ENCODE results near the gene FAM221A. TPM values are rescaled to one million over a fixed set of nuclear protein-coding genes. Genes with fewer than 3 reads are reported as not detected.

Gene FAM221A
- 4.7 TPM for total RNA-seq

- Histone ChIP-seq H3K36me3 (no peaks in the 10 kb centered on the region), H3K27me3 (no peaks in the 10 kb centered on the region), H3K4me3 (peak within 1 kb of the TSS; percentile 56 to 69), H3K4me1 (peaks cover 8% of the 10 kb centered on the region), H3K9me3 (no peaks in the 10 kb centered on the region), H3K27ac (peak within 1 kb of the TSS; percentile 68)
- intact Hi-C loops (cut with DNase I): no loop called here
- DNase-seq (ENCODE audit: extremely low spot score in 2 of 2): no peak
- TF ChIP-seq CTCF (IDR thresholded peaks at IDR 0.05) (peak in 2 of 3 experiments; percentile 52 to 62), POLR2A (IDR thresholded peaks at IDR 0.05) (no peak), POLR2AphosphoS5 (IDR thresholded peaks at IDR 0.05; ENCODE audit: insufficient read depth in 1 of 2, low read depth in 1 of 2) (peak in 1 of 2 donors; percentile 40)
Measured at GRCh38 chr7:23679898-23680413, at the start of gene FAM221A. Gene FAM221A, plus strand, starts transcription at chr7:23680199. Its CDS starts 20 bp downstream, at chr7:23680219.

GRCh38 chr7:23633417-23633816 is 46.6 kb upstream of the FAM221A start:
- H3K36me3 ChIP-seq: no peaks in the 10 kb centered on the region
- no peaks in the 10 kb centered on the region for H3K27me3 ChIP-seq
- no peak overlapping the region for H3K27ac ChIP-seq
- TF ChIP-seq CTCF (IDR thresholded peaks at IDR 0.05): no peak
- no peak for TF ChIP-seq POLR2A (IDR thresholded peaks at IDR 0.05)
- no peak for TF ChIP-seq POLR2AphosphoS5 (IDR thresholded peaks at IDR 0.05; ENCODE audit: insufficient read depth in 1 of 2, low read depth in 1 of 2)
- intact Hi-C loops (cut with DNase I): no loop called here
- H3K4me3 ChIP-seq: no peak overlapping the region
- no peaks in the 10 kb centered on the region for H3K4me1 ChIP-seq
- DNase-seq (ENCODE audit: extremely low spot score in 2 of 2): no peak
- H3K9me3 ChIP-seq: no peaks in the 10 kb centered on the region

GRCh38 chr7:23645822-23646221 is 34.2 kb upstream of the FAM221A start:
- no peak overlapping the region for H3K4me3 ChIP-seq
- no peak for TF ChIP-seq POLR2A (IDR thresholded peaks at IDR 0.05)
- no peak for TF ChIP-seq CTCF (IDR thresholded peaks at IDR 0.05)
- TF ChIP-seq POLR2AphosphoS5 (IDR thresholded peaks at IDR 0.05; ENCODE audit: insufficient read depth in 1 of 2, low read depth in 1 of 2): no peak
- no peaks in the 10 kb centered on the region for H3K4me1 ChIP-seq
- no peaks in the 10 kb centered on the region for H3K9me3 ChIP-seq
- intact Hi-C loops (cut with DNase I): no loop called here
- H3K27ac ChIP-seq: no peak overlapping the region
- no peak for DNase-seq (ENCODE audit: extremely low spot score in 2 of 2)
- H3K36me3 ChIP-seq: no peaks in the 10 kb centered on the region
- H3K27me3 ChIP-seq: no peaks in the 10 kb centered on the region

- intact Hi-C loops (cut with DNase I): no loop called here
- peaks cover 20% of the 10 kb centered on the region for H3K9me3 ChIP-seq
Measured at GRCh38 chr7:23653942-23654341, 26.1 kb upstream of the FAM221A start.

More at GRCh38 chr7:23653942-23654341, 26.1 kb upstream of the FAM221A start:
- H3K36me3 ChIP-seq: no peaks in the 10 kb centered on the region
- H3K4me1 ChIP-seq: no peaks in the 10 kb centered on the region
- H3K4me3 ChIP-seq: no peak overlapping the region
- DNase-seq (ENCODE audit: extremely low spot score in 2 of 2): no peak
- H3K27me3 ChIP-seq: no peaks in the 10 kb centered on the region
- no peak overlapping the region for H3K27ac ChIP-seq
- no peak for TF ChIP-seq CTCF (IDR thresholded peaks at IDR 0.05)
- no peak for TF ChIP-seq POLR2AphosphoS5 (IDR thresholded peaks at IDR 0.05; ENCODE audit: insufficient read depth in 1 of 2, low read depth in 1 of 2)
- TF ChIP-seq POLR2A (IDR thresholded peaks at IDR 0.05): no peak

Data from vagina (tissue), 2 donors.